ENCODE measurements around the gene AGPAT4.

DNA sequence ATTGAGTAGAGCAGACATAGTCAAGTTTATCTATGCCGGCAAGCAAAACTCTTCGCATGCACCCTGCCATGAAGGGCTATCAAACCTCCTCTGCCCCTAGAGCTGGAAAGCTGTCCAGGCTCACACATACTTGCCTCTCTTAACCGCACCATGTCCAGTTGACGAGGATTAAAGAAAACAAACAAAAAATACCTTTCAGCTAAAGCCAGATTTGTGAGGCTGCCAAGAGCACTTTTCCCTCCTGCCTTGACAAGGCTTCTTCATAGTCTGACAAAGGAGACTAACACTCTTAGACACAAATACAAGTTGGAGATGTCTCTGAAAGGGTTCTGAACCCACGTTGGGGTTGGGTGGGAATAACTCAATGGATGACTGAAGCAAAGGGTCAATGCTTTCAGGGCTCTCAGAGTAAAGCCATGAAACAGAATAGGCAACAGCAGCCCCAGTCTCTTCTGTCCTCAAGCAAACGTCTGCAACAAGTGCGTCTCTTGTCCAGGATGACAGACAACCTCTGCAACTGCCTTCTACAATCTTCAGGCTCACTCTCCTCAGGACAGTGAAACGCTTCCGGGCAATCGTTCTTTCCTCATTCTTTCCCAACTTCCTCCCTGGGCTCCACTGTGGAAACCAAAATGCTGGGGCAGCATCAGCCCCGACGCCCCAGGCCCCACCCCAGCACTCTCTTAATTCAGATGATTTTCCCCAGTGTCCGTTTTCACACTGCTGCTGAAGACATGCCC is 57.8 kb downstream of the AGPAT4 start:
- TF ChIP-seq, protein P1, sequence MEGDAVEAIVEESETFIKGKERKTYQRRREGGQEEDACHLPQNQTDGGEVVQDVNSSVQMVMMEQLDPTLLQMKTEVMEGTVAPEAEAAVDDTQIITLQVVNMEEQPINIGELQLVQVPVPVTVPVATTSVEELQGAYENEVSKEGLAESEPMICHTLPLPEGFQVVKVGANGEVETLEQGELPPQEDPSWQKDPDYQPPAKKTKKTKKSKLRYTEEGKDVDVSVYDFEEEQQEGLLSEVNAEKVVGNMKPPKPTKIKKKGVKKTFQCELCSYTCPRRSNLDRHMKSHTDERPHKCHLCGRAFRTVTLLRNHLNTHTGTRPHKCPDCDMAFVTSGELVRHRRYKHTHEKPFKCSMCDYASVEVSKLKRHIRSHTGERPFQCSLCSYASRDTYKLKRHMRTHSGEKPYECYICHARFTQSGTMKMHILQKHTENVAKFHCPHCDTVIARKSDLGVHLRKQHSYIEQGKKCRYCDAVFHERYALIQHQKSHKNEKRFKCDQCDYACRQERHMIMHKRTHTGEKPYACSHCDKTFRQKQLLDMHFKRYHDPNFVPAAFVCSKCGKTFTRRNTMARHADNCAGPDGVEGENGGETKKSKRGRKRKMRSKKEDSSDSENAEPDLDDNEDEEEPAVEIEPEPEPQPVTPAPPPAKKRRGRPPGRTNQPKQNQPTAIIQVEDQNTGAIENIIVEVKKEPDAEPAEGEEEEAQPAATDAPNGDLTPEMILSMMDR (IDR thresholded peaks at IDR 0.05; ENCODE audit: low read depth, low read length, poor library complexity, severe bottlenecking): no peak
- no peak for TF ChIP-seq EZH2phosphoT487 (IDR thresholded peaks at IDR 0.05; ENCODE audit: borderline replicate concordance, low read length)

Data from DOHH2 (cell line).